Middle frontal gyrus (tissue), 1 donor: ENCODE data around the gene ABHD14A.
A peak's percentile ranks its signal among the peaks of the same experiment; 100 is the strongest.
"Not testable (repeated sequence)": the region's sequence is repeated elsewhere in the genome, so short reads cannot be mapped to it uniquely, and the experiment has no call there.

Experiments used
- DNase-seq: peaks from one replicate; pipeline ENCODE4 v3.0.0-alpha.2; 2015; ENCODE audit warnings: low spot score; ENCODE audit errors: extremely low spot score

The ABHD14A gene

GRCh38 chr3:51970606-51971300 is 4.1 kb upstream of the ABHD14A start:
- DNase-seq: no peak

DNA sequence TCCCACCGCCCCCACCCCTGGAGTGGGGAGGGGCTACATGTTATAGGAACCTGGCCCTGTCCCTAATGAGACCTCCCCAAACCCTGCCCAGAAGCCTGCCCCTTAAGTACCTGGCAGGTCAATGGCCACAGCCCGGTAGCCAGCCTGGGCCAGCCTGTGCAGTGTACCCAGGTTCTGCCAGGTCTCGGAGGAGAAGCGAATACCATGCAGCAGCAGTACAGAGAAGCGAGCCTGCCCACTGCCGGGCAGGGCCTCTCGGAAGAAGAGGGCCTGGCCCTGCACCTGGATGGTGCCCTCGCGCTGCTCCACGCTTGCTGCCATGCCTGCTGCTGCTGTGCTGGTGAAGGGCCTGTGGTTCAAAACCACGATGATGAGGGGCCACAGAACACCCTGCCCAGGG is 3.5 kb upstream of the ABHD14A start:
- DNase-seq: no peak

DNA sequence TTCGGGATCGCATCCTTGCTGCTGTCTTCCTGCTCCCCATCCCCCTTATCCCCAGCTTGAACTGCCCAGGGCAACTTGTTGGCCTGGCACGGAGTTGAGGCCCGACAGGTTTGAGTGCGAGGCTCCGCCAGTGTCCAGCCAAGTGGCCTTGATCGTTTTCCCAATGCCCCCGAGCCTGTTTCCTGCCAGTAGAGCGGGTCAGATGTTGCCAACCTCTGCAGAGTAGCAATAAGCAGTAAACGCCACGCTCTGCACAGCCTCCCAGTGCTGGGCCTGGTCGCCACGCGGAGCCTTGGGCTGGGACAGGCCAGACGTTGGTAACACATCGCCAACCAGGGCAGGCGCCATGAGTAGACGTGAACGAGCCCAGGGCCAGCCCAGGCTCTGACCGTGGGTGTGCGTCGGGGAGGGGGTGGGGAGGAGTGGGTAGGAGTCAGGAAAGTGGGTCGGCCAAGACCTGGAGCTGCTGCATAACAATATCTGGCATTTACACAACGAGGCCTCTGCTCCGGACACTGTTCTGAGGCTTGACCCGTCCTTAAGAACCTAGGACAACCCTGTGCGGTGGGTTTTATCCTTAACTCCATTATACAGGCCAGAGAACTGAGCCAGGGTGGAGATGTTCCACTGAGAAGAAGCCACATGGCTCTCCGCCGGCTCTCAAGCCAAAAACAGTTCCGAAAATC is 444 bp upstream of the ABHD14A start:
- DNase-seq: no peak

DNA sequence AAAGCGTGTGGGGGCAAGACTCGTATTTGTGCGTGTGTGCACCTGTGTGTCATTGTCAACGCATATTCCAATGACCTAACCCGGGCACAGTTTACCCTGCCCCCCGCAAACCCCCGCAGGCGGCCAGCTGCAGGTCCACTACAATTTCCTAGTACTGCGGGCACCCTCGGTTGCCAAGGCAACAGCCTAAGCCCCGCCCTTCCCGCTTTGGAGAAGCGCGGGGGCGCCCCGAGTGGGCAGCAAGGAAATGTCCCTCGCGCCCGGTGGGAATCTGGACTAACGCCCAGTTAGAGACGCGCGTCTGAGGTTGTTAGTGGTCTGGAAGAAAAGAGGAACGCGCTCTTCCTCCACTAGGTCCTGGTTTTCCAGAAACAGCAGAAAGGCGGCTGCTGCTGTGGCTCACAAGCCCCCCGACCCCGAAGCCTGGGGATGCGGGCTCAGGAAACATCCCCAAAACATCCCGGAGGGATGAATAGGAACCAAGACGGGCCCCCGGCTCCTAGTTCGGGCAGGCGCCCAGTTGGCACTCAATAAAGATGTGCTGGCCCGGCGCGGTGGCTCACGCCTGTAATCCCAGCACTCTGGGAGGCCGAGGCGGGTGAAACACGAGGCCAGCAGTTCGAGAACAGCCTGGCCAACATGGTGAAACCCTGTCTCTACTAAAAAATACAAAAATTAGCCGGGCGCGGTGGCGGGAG is 1.1 kb downstream of the ABHD14A start:
- peak; percentile 82 for DNase-seq

GRCh38 chr3:51977446-51978142 is 2.7 kb downstream of the ABHD14A start:
- DNase-seq: no peak

GRCh38 chr3:51978143-51978502 is 3.3 kb downstream of the ABHD14A start:
- DNase-seq: no peak

GRCh38 chr3:51980253-51980652 is 5.4 kb downstream of the ABHD14A start:
- DNase-seq: no peak

DNA sequence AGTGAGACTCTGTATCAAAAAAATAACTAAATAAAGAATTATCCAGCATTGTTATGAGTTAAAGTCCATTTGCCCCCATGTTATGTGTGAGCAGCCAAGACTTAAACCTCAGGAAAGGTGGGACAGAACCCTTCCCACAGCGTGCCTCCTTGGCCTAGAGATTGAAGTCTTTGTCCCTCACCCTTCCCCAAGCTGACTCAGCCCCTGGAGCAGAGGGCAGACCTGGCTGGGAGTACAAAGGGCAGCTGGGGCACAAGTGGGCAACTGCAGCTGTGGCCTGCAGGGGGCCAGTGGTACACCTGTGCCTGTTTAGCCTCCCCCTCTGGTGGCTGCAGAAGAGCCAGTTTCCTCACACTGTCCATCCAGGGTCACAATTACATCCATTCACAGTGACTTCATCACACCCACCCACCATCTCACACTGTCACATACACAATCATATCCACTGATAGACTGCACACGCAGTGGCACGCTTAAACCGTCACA is 7.5 kb downstream of the ABHD14A start:
- no peak for DNase-seq

GRCh38 chr3:51982838-51983577 is 8.1 kb downstream of the ABHD14A start, which contains the start of gene ACY1:
ACY1 (plus strand) TSS chr3:51983535; CDS start chr3:51984065, 530 bp downstream.
- peak; percentile 61 for DNase-seq

DNA sequence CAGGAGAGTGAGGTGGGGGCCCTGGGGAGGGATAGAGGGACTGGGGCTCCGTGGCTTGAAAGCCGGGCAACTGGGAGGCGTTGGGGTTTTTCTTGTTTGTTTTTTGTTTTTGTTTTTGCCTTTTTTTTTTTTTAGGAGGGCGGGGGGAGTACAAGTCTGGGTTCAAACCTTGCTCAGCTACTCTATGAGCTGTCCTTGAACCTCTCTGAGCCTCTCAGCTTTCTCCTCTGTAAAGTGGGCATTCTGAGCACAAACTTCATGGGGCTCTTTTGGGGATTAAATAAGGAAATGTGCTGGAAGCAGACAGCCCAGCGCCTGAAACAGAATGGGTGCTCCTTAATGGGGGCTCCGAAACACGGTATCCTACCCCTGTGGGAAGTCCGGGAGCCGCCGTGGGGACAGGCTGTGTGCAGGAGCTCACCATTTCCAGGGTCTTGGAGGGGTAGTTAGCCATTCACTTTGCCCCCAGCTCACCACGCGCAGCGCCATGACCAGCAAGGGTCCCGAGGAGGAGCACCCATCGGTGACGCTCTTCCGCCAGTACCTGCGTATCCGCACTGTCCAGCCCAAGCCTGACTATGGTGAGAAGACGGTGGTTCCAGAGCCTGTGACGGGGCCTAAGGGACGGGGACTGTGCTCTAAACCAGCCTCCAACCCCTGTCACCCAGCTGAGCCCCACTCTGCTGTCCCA is 8.9 kb downstream of the ABHD14A start:
- DNase-seq: no peak

GRCh38 chr3:51984269-51984647 is 9.4 kb downstream of the ABHD14A start:
- DNase-seq: no peak

- no peak for DNase-seq
These were observed 10.2 kb downstream of the ABHD14A start for GRCh38 chr3:51985063-51985462.

DNA sequence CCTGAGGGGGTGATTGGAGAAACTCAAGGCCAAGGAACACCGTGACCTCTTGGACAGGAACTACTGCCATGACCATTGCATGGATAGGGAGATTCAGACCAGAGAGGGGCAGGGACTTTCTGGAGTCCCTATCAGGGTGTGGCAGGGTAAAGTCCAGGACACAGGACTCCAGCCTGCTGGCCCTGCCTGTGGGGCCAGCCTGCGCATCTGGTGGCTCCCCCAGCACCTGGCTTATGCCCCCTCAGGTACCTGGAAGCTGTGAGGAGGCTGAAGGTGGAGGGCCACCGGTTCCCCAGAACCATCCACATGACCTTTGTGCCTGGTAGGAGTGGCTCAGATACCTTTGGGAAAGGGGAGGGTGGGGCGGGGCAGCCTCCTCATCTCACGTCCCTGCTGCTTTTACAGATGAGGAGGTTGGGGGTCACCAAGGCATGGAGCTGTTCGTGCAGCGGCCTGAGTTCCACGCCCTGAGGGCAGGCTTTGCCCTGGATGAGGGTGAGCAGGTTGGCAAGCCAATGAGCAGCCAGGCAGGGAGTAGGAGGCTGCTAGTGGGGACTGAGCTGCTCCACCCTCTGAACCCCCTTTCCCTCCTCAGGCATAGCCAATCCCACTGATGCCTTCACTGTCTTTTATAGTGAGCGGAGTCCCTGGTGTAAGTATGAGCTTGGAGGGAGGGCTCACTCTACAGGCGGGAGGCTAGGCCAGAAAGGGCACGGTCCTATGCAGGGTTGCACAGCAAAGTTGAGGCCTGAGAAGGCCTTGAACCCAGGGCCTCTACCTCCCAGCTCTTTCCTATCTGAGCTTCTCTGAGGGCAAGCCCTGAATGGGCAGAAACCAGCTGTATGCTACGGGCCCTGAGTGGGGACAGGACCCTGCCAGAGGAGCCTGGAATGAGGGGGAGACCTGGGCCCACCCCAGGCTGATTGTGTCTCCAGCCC is 11.4 kb downstream of the ABHD14A start:
- no peak for DNase-seq

- DNase-seq: no peak
These were observed 12.7 kb downstream of the ABHD14A start for GRCh38 chr3:51987568-51987967.

- no peak for DNase-seq
These were observed 13.7 kb downstream of the ABHD14A start for GRCh38 chr3:51988286-51989146.

GRCh38 chr3:51990501-51990971 is 15.7 kb downstream of the ABHD14A start:
- not testable (repeated sequence) for DNase-seq

DNA sequence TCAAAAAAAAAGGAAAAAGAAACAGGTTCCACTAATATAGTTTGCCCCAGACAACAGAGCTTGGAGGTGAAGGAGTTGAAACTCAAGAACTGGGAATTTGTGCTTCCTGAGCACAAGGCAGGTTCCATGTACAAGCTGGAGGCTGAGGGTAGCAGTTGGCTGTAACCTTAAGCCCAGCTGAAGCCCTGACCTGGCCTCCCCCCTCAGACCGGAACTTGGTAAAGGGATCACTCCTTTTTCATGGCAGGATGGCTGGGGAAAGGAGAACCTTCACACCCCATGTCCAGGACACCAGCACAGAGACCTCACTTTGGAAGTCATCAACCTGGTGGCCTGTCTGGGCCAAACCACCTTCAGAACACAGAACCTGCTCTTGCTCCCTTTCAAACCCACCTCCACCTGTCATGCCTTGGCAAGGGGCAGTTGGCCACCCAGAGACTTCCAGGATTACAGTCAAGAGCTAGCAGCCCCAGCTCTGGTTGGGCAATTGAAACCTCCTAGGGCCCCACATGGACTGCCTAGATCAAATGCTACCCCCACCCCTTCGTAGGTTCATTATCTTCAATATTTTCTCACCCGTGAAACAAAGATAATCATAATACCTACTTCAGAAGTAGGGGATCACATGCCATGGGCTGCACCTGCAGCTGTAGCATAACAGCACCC is 17.3 kb downstream of the ABHD14A start:
- no peak for DNase-seq

- DNase-seq: not testable (repeated sequence)
These were observed 18.8 kb downstream of the ABHD14A start for GRCh38 chr3:51993657-51994056.
